Pancreas (tissue), 10 donors: ENCODE results near the gene FRMD4A. TPM values are rescaled to one million over a fixed set of nuclear protein-coding genes. Genes with fewer than 3 reads are reported as not detected.

Experiments used
- ATAC-seq, 4 donors: fragments of 200-7000 bp; cut with Tn5 transposase; one replicate each; pipeline versions ENCODE4 v1.8.0 to v1.9.1; 2020; ENCODE audit warnings: mild to moderate bottlenecking in 4 of 4, moderate library complexity in 4 of 4
- DNase-seq, 6 donors: peaks; one replicate each; pipeline ENCODE4 v3.0.0-alpha.2; 2020
- FAIRE-seq: peaks from 2 replicates; lab custom pipeline; 2012; peaks lifted over from hg19 to GRCh38; lab: Jason Lieb, UNC
- H3K27ac ChIP-seq, 4 donors: fragments of 200-600 bp; sonication (generic); 1 replicate in 3 of 4; 2 replicates in 1 of 4; pipeline versions ENCODE4 v1.5.0 to v1.8.0; 2020
- H3K27me3 ChIP-seq, 4 donors: fragments of 200-600 bp; one replicate each; pipeline ENCODE4 v1.8.0; 2021
- H3K36me3 ChIP-seq, 3 donors: fragments of 200-600 bp; sonication (generic) in 1 of 3; one replicate each; pipeline versions ENCODE4 v1.5.0 to v1.8.0; 2020 to 2021
- H3K4me1 ChIP-seq, 3 donors: fragments of 200-600 bp; one replicate each; pipeline ENCODE4 v1.8.0; 2021
- H3K4me3 ChIP-seq, 4 donors: fragments of 200-600 bp; sonication (generic) in 2 of 4; one replicate each; pipeline versions ENCODE4 v1.5.0 to v1.8.0; 2020 to 2021
- H3K9me3 ChIP-seq, 4 donors: fragments of 200-600 bp; one replicate each; pipeline ENCODE4 v1.8.0; 2021
- CTCF ChIP-seq, 4 donors: fragments of 200-600 bp; sonication (generic) in 3 of 4; IDR thresholded peaks; one replicate each; pipeline versions ENCODE4 v1.5.0 to v1.8.0; 2021; ENCODE audit warnings: antibody characterized with exemption in 4 of 4
- WGBS, 2 donors: extraction: QIAGEN DNeasy Blood & Tissue Kit; methylation state at CpG; one replicate each; pipeline ENCODE4 v1.1.7; 2013; 5-methylcytosine and 5-hydroxymethylcytosine counted together
- intact Hi-C, 3 donors: fragments of 100-400 bp; cut with DNase I; formaldehyde crosslinking; loops; one replicate each; pipeline versions ENCODE4 v1.11.1 to v1.14.2; 2022
- polyA plus RNA-seq, 2 donors: library from polyadenylated mRNA; stranded (reverse); fragments of 200-250 nt; gene quantifications; one replicate each; pipeline ENCODE4 v1.2.3, GENCODE V29; 2013
- total RNA-seq, 6 donors: library from RNA; stranded (reverse); fragmentation: NEBNext Ultra II Directional in 4 of 6; extraction: Animal tissue kit (Norgen Biotek cat#: 25700) in 4 of 6; gene quantifications; one replicate each; pipeline versions ENCODE4 v1.2.1 to v1.2.4, GENCODE V29; 2021 to 2023
- donor health status: healthy with polysubstance abuse.
- donor health status: DM: no; HTN: no; CAD: no; lungs with moderate emphysema.
- donor health status: DM: no; HTN: no; CAD: no.
- donor health status: control.
- donor health status: control.
- donor health status: Bipolar disorder and iron deficiency.
- donor health status: DM: yes; HTN: yes; CAD: no.
- donor health status: DM: no; HTN: no; CAD: no.
- donor health status: DM: no; HTN: no; CAD: no.
- donor health status: DM: yes; HTN: yes; CAD: no.

FRMD4A gene
- total and polyA plus RNA-seq, 8 donors: 13.5 to 27.5 (median 18.7) TPM

GRCh38 chr10:14106828-14107227 is 223.9 kb downstream of the FRMD4A start:
- DNase-seq: no peak
- no peak for TF ChIP-seq CTCF (IDR thresholded peaks at IDR 0.05)
- Histone ChIP-seq H3K36me3 (no peaks in the 10 kb centered on the region), H3K9me3 (no peaks in the 10 kb centered on the region), H3K27ac (no peak overlapping the region), H3K4me3 (no peak overlapping the region), H3K27me3 (no peaks in the 10 kb centered on the region), H3K4me1 (no peaks in the 10 kb centered on the region)
- WGBS, 2 donors: 93 to 94% methylated on average over 3 of the region's 3 CpGs
- intact Hi-C loops: no loop called here
- ATAC-seq: no peak
- FAIRE-seq: no peak

- WGBS, 2 donors: 93 to 95% methylated on average over 8 of the region's 8 CpGs
- no peak for FAIRE-seq
- no peak for TF ChIP-seq CTCF (IDR thresholded peaks at IDR 0.05)
Observed at GRCh38 chr10:14102056-14102455, 228.7 kb downstream of the FRMD4A start.

GRCh38 chr10:14099885-14100284 is 230.8 kb downstream of the FRMD4A start:
- Histone ChIP-seq H3K36me3 (no peaks in the 10 kb centered on the region), H3K27me3 (no peaks in the 10 kb centered on the region), H3K9me3 (no peaks in the 10 kb centered on the region), H3K4me1 (no peaks in the 10 kb centered on the region), H3K4me3 (no peak overlapping the region), H3K27ac (no peak overlapping the region)
- intact Hi-C loops: no loop called here
- FAIRE-seq (no peak), DNase-seq (no peak), ATAC-seq (no peak)
- 78 to 80% methylated on average over 8 of the region's 8 CpGs for WGBS, 2 donors
- no peak for TF ChIP-seq CTCF (IDR thresholded peaks at IDR 0.05)

More at GRCh38 chr10:14102056-14102455, 228.7 kb downstream of the FRMD4A start:
- Histone ChIP-seq H3K4me3 (no peak overlapping the region), H3K27ac (no peak overlapping the region), H3K27me3 (no peaks in the 10 kb centered on the region), H3K9me3 (no peaks in the 10 kb centered on the region), H3K36me3 (no peaks in the 10 kb centered on the region), H3K4me1 (no peaks in the 10 kb centered on the region)
- ATAC-seq (no peak), DNase-seq (no peak)
- intact Hi-C loops: no loop called here

GRCh38 chr10:14093730-14094484 is 236.8 kb downstream of the FRMD4A start:
- DNase-seq (no peak), FAIRE-seq (no peak), ATAC-seq (peak in 1 of 4 donors; percentile 30)
- Histone ChIP-seq H3K27me3 (no peaks in the 10 kb centered on the region), H3K9me3 (no peaks in the 10 kb centered on the region), H3K36me3 (no peaks in the 10 kb centered on the region), H3K4me1 (peaks cover 0 to 3% (median 0%) of the 10 kb centered on the region in 3 donors), H3K4me3 (no peak overlapping the region), H3K27ac (no peak overlapping the region)
- intact Hi-C loops: loop anchor here in 1 of 3 donors (5.0 kb wide), 1 partner anchor 302 kb away; no protein-coding TSS in a partner anchor
- 65 to 67% methylated on average over 14 of the region's 14 CpGs for WGBS, 2 donors
- no peak for TF ChIP-seq CTCF (IDR thresholded peaks at IDR 0.05)

- WGBS, 2 donors: 87 to 91% methylated on average over 5 of the region's 5 CpGs
- Histone ChIP-seq H3K4me3 (no peak overlapping the region), H3K4me1 (peaks cover 0 to 4% (median 0%) of the 10 kb centered on the region in 3 donors), H3K27ac (no peak overlapping the region), H3K36me3 (no peaks in the 10 kb centered on the region), H3K9me3 (no peaks in the 10 kb centered on the region), H3K27me3 (no peaks in the 10 kb centered on the region)
- intact Hi-C loops: loop anchor here in 1 of 3 donors (5.0 kb wide), 1 partner anchor 300 kb away; no protein-coding TSS in a partner anchor
- TF ChIP-seq CTCF (IDR thresholded peaks at IDR 0.05): no peak
- ATAC-seq: no peak
- no peak for FAIRE-seq
- no peak for DNase-seq
Observed at GRCh38 chr10:14092799-14093198, 237.9 kb downstream of the FRMD4A start.
